ENCODE measurements around the gene CD300LF.

CD300LF gene

GRCh38 chr17:74729368-74729767 is 16.6 kb upstream of the CD300LF start:
- no peak for DNase-seq

- DNase-seq, result no peak
Measured at GRCh38 chr17:74728702-74729075, 16.0 kb upstream of the CD300LF start.

- DNase-seq, result no peak
Measured at GRCh38 chr17:74728033-74728701, 15.4 kb upstream of the CD300LF start.

GRCh38 chr17:74725111-74725510 is 12.4 kb upstream of the CD300LF start:
- DNase-seq, result no peak

- no peak for DNase-seq
Measured at GRCh38 chr17:74723891-74724290, 11.2 kb upstream of the CD300LF start.

- DNase-seq, result no peak
Measured at GRCh38 chr17:74722782-74723181, 10.1 kb upstream of the CD300LF start.

- no peak for DNase-seq
Measured at GRCh38 chr17:74720506-74720905, 7.8 kb upstream of the CD300LF start.

GRCh38 chr17:74715144-74715543 is 2.4 kb upstream of the CD300LF start:
- DNase-seq, result no peak

- DNase-seq, result peak; percentile 39
Measured at GRCh38 chr17:74713171-74713755, 540 bp upstream of the CD300LF start.

GRCh38 chr17:74712301-74712700 is 422 bp downstream of the CD300LF start:
- DNase-seq, result no peak

GRCh38 chr17:74711058-74711824 is 1.5 kb downstream of the CD300LF start:
- DNase-seq, result no peak

GRCh38 chr17:74704544-74704943 is 8.2 kb downstream of the CD300LF start:
- no peak for DNase-seq

GRCh38 chr17:74703311-74703710 is 9.4 kb downstream of the CD300LF start:
- no peak for DNase-seq

- DNase-seq, result no peak
Measured at GRCh38 chr17:74702116-74702871, 10.4 kb downstream of the CD300LF start.

GRCh38 chr17:74699236-74699635 is 13.5 kb downstream of the CD300LF start:
- no peak for DNase-seq

GRCh38 chr17:74698069-74698468 is 14.7 kb downstream of the CD300LF start:
- DNase-seq, result no peak

- DNase-seq, result no peak
Measured at GRCh38 chr17:74697515-74697914, 15.2 kb downstream of the CD300LF start.

GRCh38 chr17:74695629-74696028 is 17.1 kb downstream of the CD300LF start:
- no peak for DNase-seq

GRCh38 chr17:74694081-74694480 is 18.6 kb downstream of the CD300LF start:
- DNase-seq, result no peak

- DNase-seq, result no peak
Measured at GRCh38 chr17:74691151-74691550, 21.6 kb downstream of the CD300LF start.

- peak; percentile 99 for DNase-seq
Measured at GRCh38 chr17:74690409-74690825, 22.3 kb downstream of the CD300LF start.

- no peak for DNase-seq
Measured at GRCh38 chr17:74687886-74688285, 24.8 kb downstream of the CD300LF start.

GRCh38 chr17:74686761-74687160 is 26.0 kb downstream of the CD300LF start:
- DNase-seq, result peak; percentile 81

All from GF-D8 (cell line).